HCT116 (cell line): ENCODE measurements around the gene PPP3R1. TPM values are rescaled to one million over a fixed set of nuclear protein-coding genes. Genes with fewer than 3 reads are reported as not detected.
A peak's percentile ranks its signal among the peaks of the same experiment; 100 is the strongest.

Experiments
- ATAC-seq: fragments of 200-7000 bp; cut with Tn5 transposase; 2 replicates; pipeline ENCODE4 v1.9.1; 2020; ENCODE audit warnings: mild to moderate bottlenecking, moderate library complexity
- BruUV-seq: library from RNA; stranded (reverse); fragments of 400-500 nt; replicated peaks from 2 replicates; lab custom pipeline; 2021; lab: Mats Ljungman, UMichigan
- CTCF ChIA-PET: fragments of 300-600 bp; sonication (Branson Sonifier 250); formaldehyde crosslinking; loops from one replicate; lab custom pipeline; 2021; ENCODE audit warnings: antibody characterized with exemption; lab: Charles Lee
- POLR2A ChIA-PET: fragments of 300-600, 350-600 bp; sonication (Branson Sonifier 250); formaldehyde crosslinking; loops from one replicate; lab custom pipeline; 2021; ENCODE audit warnings: antibody characterized with exemption; lab: Charles Lee
- RAD21 ChIA-PET, 2 experiments: fragments of 300-600 bp; sonication (Branson Sonifier 250); formaldehyde crosslinking; loops; one replicate each; lab custom pipeline; 2023; ENCODE audit warnings: low total read pairs in 2 of 2; ENCODE audit not compliant: uncharacterized antibody in 2 of 2, unreplicated experiment in 2 of 2, low non-redundant PET in 1 of 2; lab: Charles Lee
- DNase-seq: peaks from one replicate; pipeline ENCODE4 v3.0.0-alpha.2; 2010; ENCODE audit warnings: low read depth, low spot score
- H2AFZ ChIP-seq: fragments of 200-600 bp; shearing (Covaris generic), sonication (generic); 2 replicates; pipeline ENCODE4 v1.6.1; 2017; ENCODE audit warnings: low read depth, mixed run types, mixed read lengths, antibody characterized with exemption, low read length; ENCODE audit not compliant: poor library complexity, severe bottlenecking
- H3K27ac ChIP-seq: 2 replicates; pipeline ENCODE4 v1.5.1; 2012; ENCODE audit warnings: low read depth, low read length
- H3K27me3 ChIP-seq: fragments of 200-600 bp; sonication (generic); 2 replicates; pipeline ENCODE4 v1.6.1; 2016; ENCODE audit warnings: mixed run types, low read length, mixed read lengths; ENCODE audit not compliant: insufficient read depth
- H3K36me3 ChIP-seq, 2 experiments: fragments of 200-500 bp in 1 of 2; fragments of 200-600 bp in 1 of 2; sonication (Bioruptor generic) in 1 of 2; sonication (generic) in 1 of 2; 2 replicates each; pipeline versions ENCODE4 v1.5.1 to v1.6.1; 2014 to 2016; ENCODE audit warnings: low read length in 2 of 2, inconsistent platforms in 1 of 2, mixed read lengths in 1 of 2, mixed run types in 1 of 2; ENCODE audit not compliant: insufficient read depth in 2 of 2, control insufficient read depth in 1 of 2
- H3K4me1 ChIP-seq, 2 experiments: fragments of 200-600 bp in 1 of 2; sonication (generic) in 1 of 2; 2 replicates each; pipeline versions ENCODE4 v1.5.1 to v1.6.1; 2012 to 2017; ENCODE audit warnings: low read length in 2 of 2, inconsistent platforms in 1 of 2, mild to moderate bottlenecking in 1 of 2, mixed read lengths in 1 of 2, mixed run types in 1 of 2, moderate library complexity in 1 of 2; ENCODE audit not compliant: insufficient read depth in 2 of 2, control insufficient read depth in 1 of 2
- H3K4me2 ChIP-seq: fragments of 200-600 bp; sonication (generic); 2 replicates; pipeline ENCODE4 v1.6.1; 2017; ENCODE audit warnings: mixed run types, low read length, mixed read lengths
- H3K4me3 ChIP-seq, 2 experiments: fragments of 200-600 bp in 1 of 2; sonication (generic) in 1 of 2; replicated peaks in 1 of 2; 2 replicates each; pipeline ENCODE4 v1.5.1; 2011 to 2016; ENCODE audit warnings: low read length in 2 of 2, control low read depth in 1 of 2, low read depth in 1 of 2, mild to moderate bottlenecking in 1 of 2, mixed read lengths in 1 of 2, mixed run types in 1 of 2
- H3K79me2 ChIP-seq: fragments of 200-600 bp; sonication (generic); 2 replicates; pipeline ENCODE4 v1.6.1; 2017; ENCODE audit warnings: mild to moderate bottlenecking, mixed run types, low read length, moderate library complexity, mixed read lengths; ENCODE audit not compliant: insufficient read depth
- H3K9ac ChIP-seq: fragments of 200-600 bp; sonication (generic); 2 replicates; pipeline ENCODE4 v1.6.1; 2016; ENCODE audit warnings: low read length, mixed read lengths
- H3K9me2 ChIP-seq: fragments of 200-600 bp; sonication (generic), shearing (Covaris generic); 2 replicates; pipeline ENCODE4 v1.6.1; 2017; ENCODE audit warnings: mixed run types, mild to moderate bottlenecking, moderate library complexity; ENCODE audit not compliant: insufficient read depth
- H3K9me3 ChIP-seq, 2 experiments: fragments of 200-500 bp in 1 of 2; fragments of 200-600 bp in 1 of 2; sonication (Bioruptor generic) in 1 of 2; sonication (generic) in 1 of 2; 2 replicates each; pipeline ENCODE4 v1.6.1; 2014 to 2017; ENCODE audit warnings: low read length in 2 of 2, mixed read lengths in 2 of 2, inconsistent platforms in 1 of 2, low read depth in 1 of 2, mild to moderate bottlenecking in 1 of 2, mixed run types in 1 of 2, moderate library complexity in 1 of 2; ENCODE audit not compliant: control insufficient read depth in 1 of 2, insufficient read depth in 1 of 2
- H4K20me1 ChIP-seq: fragments of 200-600 bp; sonication (generic), shearing (Covaris generic); 2 replicates; pipeline ENCODE4 v1.6.1; 2017; ENCODE audit warnings: mixed run types, mild to moderate bottlenecking, moderate library complexity; ENCODE audit not compliant: insufficient read depth
- CBX3 ChIP-seq: IDR thresholded peaks from 2 replicates; pipeline ENCODE4 v1.6.1; 2012; ENCODE audit warnings: low read depth
- CEBPB ChIP-seq: IDR thresholded peaks from 2 replicates; pipeline ENCODE4 v1.6.1; 2012; ENCODE audit warnings: low read depth
- EGR1 ChIP-seq: IDR thresholded peaks from 2 replicates; pipeline ENCODE4 v1.6.1; 2012; ENCODE audit warnings: low read depth
- ELF1 ChIP-seq: IDR thresholded peaks from 2 replicates; pipeline ENCODE4 v1.6.1; 2012; ENCODE audit warnings: low read depth, borderline replicate concordance
- EZH2 ChIP-seq: fragments of 200-600 bp; sonication (generic); IDR thresholded peaks from 2 replicates; pipeline ENCODE4 v1.6.1; 2017; ENCODE audit warnings: antibody characterized with exemption, mixed run types
- EZH2phosphoT487 ChIP-seq: fragments of 200-600 bp; IDR thresholded peaks from 2 replicates; pipeline ENCODE4 v1.6.1; 2018; ENCODE audit warnings: antibody characterized with exemption, borderline replicate concordance
- FOSL1 ChIP-seq: IDR thresholded peaks from 2 replicates; pipeline ENCODE4 v1.6.1; 2012; ENCODE audit warnings: low read depth
- JUND ChIP-seq: IDR thresholded peaks from 2 replicates; pipeline ENCODE4 v1.6.1; 2012
- POLR2A ChIP-seq: IDR thresholded peaks from 2 replicates; pipeline ENCODE4 v1.7.0; 2011; ENCODE audit warnings: borderline replicate concordance; ENCODE audit not compliant: insufficient read depth, insufficient read length; ENCODE audit errors: extremely low read depth
- POLR2AphosphoS5 ChIP-seq: IDR thresholded peaks from 2 replicates; pipeline ENCODE4 v1.6.1; 2011; ENCODE audit warnings: mild to moderate bottlenecking, low read depth, low read length, moderate library complexity
- RAD21 ChIP-seq: IDR thresholded peaks from 2 replicates; pipeline ENCODE4 v1.6.1; 2012; ENCODE audit warnings: low read depth, mild to moderate bottlenecking
- SIN3A ChIP-seq: IDR thresholded peaks from 2 replicates; pipeline ENCODE4 v1.6.1; 2012; ENCODE audit warnings: low read depth
- SP1 ChIP-seq: IDR thresholded peaks from 2 replicates; pipeline ENCODE4 v1.6.1; 2012; ENCODE audit warnings: low read depth
- SRF ChIP-seq: IDR thresholded peaks from 2 replicates; pipeline ENCODE4 v1.6.1; 2012; ENCODE audit warnings: low read depth
- TCF7L2 ChIP-seq: IDR thresholded peaks from 2 replicates; pipeline ENCODE4 v1.7.0; 2011; ENCODE audit warnings: borderline replicate concordance, inconsistent platforms; ENCODE audit not compliant: insufficient read depth, insufficient read length; ENCODE audit errors: extremely low read depth
- YY1 ChIP-seq: IDR thresholded peaks from 2 replicates; pipeline ENCODE4 v1.6.1; 2011; ENCODE audit warnings: low read length, low read depth, moderate library complexity, mild to moderate bottlenecking; ENCODE audit not compliant: insufficient replicate concordance; ENCODE audit errors: extremely low read depth
- ZFX ChIP-seq: fragments of 450-650 bp; IDR thresholded peaks from 2 replicates; pipeline ENCODE4 v1.6.1; 2017
- ZNF274 ChIP-seq: fragments of 200-500 bp; sonication (Bioruptor generic); IDR thresholded peaks from 2 replicates; pipeline ENCODE4 v1.6.1; 2014; ENCODE audit warnings: mild to moderate bottlenecking, low read depth, low read length, inconsistent platforms
- intact Hi-C: fragments of 100-400 bp; cut with micrococcal nuclease; formaldehyde crosslinking; loops from 2 replicates; pipeline ENCODE4 v1.10.0; 2022
- total RNA-seq: library from RNA; stranded (reverse); gene quantifications from one replicate; pipeline ENCODE4 v1.2.1, GENCODE V29; 2021; ENCODE audit not compliant: unreplicated experiment
- TF ChIP-seq, protein P1 (sequence below), 3 experiments: fragments of 200-600 bp in 1 of 3; sonication (generic) in 1 of 3; IDR thresholded peaks in 2 of 3; conservative IDR thresholded peaks in 1 of 3; 2 replicates each; pipeline ENCODE4 v1.5.1; 2012 to 2017; ENCODE audit warnings: low read depth in 2 of 3, low read length in 2 of 3, antibody characterized with exemption in 1 of 3, borderline replicate concordance in 1 of 3, control low read depth in 1 of 3, mild to moderate bottlenecking in 1 of 3, mixed read lengths in 1 of 3, mixed run types in 1 of 3, moderate library complexity in 1 of 3; ENCODE audit not compliant: insufficient read depth in 1 of 3
- TF ChIP-seq, protein P2 (sequence below): IDR thresholded peaks from 2 replicates; pipeline ENCODE4 v1.6.1; 2011; ENCODE audit warnings: mild to moderate bottlenecking, low read length, moderate library complexity; ENCODE audit not compliant: insufficient replicate concordance; ENCODE audit errors: extremely low read depth
- TF ChIP-seq, protein P3 (sequence below): IDR thresholded peaks from 2 replicates; pipeline ENCODE4 v1.6.1; 2012

PPP3R1 gene
- total RNA-seq, 1 experiment from 2014 or later, result 69.9 TPM

DNA sequence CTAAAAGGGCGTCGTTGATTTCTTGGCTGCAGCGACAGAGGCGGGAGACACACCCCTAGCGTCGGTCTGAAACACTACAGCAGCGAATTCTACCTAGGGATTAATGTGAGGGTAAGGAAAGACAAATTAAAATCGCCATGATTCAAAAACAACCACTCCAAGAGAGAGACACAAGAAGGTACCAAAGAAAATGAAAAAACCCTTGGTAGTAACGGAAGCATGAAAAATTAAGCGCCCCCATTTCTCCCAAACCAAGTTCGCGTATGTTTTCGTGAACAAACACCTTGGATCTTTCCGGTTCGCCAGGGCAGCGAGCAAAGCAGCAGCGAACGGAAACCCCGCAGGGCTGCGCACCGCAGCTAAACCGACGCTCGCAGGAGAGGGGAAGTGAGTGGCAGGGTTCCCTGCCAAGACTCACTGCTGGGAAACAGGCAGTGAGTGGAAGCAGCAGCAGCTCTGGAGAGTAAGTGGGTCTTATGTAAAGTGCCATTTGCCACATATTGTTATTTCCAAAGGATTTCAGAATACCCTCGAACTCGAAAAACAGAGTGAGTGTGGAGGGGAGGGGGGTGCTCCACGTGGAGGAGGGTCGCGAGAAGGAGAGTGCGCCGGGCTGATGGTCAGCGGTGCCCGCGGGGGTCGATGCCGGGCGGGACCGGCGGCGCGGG, 1.0 kb downstream of the PPP3R1 start:
- H3K27me3 ChIP-seq, result no peaks in the 10 kb centered on the region
- intact Hi-C loops, result no loop called here
- peak overlapping the region; percentile 79 for H3K4me2 ChIP-seq
- no TSS peak for BruUV-seq
- peak; percentile 51 for DNase-seq
- no peaks in the 10 kb centered on the region for H3K9me3 ChIP-seq
- no peaks in the 10 kb centered on the region for H3K9me2 ChIP-seq
- peaks cover 53% of the 10 kb centered on the region for H3K79me2 ChIP-seq
- peaks cover 7 to 22% of the 10 kb centered on the region in 2 experiments; a peak in 3 of 4 replicates for H3K4me1 ChIP-seq
- no peak overlapping the region for H2AFZ ChIP-seq
- peaks cover 41% of the 10 kb centered on the region; the same call in 1 of the 2 replicates for H4K20me1 ChIP-seq
- peak overlapping the region; percentile 92 for H3K9ac ChIP-seq
- POLR2A ChIA-PET, result no interaction called here
- no peaks in the 10 kb centered on the region for H3K36me3 ChIP-seq
- CTCF ChIA-PET, result interaction anchor here (0.9 kb wide), 1 partner anchor 40 kb away, joined by 3 read pairs; no protein-coding TSS in a partner anchor
- RAD21 ChIA-PET, result no interaction called here
- peak overlapping the region; percentile 83 for H3K27ac ChIP-seq
- ATAC-seq, result peak; percentile 58
- H3K4me3 ChIP-seq, result peak overlapping the region; percentile 63 to 92
- TF ChIP-seq RAD21, result peak; percentile 49
- TF ChIP-seq CEBPB, result no peak
- TF ChIP-seq SIN3A, result peak; percentile 39; the same call in 1 of the 2 replicates
- TF ChIP-seq, protein P1, sequence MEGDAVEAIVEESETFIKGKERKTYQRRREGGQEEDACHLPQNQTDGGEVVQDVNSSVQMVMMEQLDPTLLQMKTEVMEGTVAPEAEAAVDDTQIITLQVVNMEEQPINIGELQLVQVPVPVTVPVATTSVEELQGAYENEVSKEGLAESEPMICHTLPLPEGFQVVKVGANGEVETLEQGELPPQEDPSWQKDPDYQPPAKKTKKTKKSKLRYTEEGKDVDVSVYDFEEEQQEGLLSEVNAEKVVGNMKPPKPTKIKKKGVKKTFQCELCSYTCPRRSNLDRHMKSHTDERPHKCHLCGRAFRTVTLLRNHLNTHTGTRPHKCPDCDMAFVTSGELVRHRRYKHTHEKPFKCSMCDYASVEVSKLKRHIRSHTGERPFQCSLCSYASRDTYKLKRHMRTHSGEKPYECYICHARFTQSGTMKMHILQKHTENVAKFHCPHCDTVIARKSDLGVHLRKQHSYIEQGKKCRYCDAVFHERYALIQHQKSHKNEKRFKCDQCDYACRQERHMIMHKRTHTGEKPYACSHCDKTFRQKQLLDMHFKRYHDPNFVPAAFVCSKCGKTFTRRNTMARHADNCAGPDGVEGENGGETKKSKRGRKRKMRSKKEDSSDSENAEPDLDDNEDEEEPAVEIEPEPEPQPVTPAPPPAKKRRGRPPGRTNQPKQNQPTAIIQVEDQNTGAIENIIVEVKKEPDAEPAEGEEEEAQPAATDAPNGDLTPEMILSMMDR (IDR thresholded peaks at IDR 0.05 in 2 of 3, conservative IDR thresholded peaks at IDR 0.05 in 1 of 3; ENCODE audit: borderline replicate concordance in 1 of 3, insufficient read depth in 1 of 3, low read depth in 2 of 3, low read length in 2 of 3), result peak; percentile 28 to 68 (median 61); a peak in 5 of 6 replicates
- no peak for TF ChIP-seq SP1
- TF ChIP-seq, protein P2, sequence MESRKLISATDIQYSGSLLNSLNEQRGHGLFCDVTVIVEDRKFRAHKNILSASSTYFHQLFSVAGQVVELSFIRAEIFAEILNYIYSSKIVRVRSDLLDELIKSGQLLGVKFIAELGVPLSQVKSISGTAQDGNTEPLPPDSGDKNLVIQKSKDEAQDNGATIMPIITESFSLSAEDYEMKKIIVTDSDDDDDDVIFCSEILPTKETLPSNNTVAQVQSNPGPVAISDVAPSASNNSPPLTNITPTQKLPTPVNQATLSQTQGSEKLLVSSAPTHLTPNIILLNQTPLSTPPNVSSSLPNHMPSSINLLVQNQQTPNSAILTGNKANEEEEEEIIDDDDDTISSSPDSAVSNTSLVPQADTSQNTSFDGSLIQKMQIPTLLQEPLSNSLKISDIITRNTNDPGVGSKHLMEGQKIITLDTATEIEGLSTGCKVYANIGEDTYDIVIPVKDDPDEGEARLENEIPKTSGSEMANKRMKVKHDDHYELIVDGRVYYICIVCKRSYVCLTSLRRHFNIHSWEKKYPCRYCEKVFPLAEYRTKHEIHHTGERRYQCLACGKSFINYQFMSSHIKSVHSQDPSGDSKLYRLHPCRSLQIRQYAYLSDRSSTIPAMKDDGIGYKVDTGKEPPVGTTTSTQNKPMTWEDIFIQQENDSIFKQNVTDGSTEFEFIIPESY, result no peak
- TF ChIP-seq TCF7L2, result no peak
- no peak for TF ChIP-seq ZNF274
- TF ChIP-seq YY1, result no peak
- TF ChIP-seq EGR1, result no peak
- no peak for TF ChIP-seq ELF1
- TF ChIP-seq EZH2phosphoT487, result no peak
- no peak for TF ChIP-seq ZFX
- TF ChIP-seq SRF, result no peak
- TF ChIP-seq FOSL1, result 0 out of 2 replicates have a peak, but pooled peaks have one; percentile 7
- no peak for TF ChIP-seq POLR2A
- TF ChIP-seq, protein P3, sequence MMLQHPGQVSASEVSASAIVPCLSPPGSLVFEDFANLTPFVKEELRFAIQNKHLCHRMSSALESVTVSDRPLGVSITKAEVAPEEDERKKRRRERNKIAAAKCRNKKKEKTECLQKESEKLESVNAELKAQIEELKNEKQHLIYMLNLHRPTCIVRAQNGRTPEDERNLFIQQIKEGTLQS, result no peak
- no peak for TF ChIP-seq CBX3
- TF ChIP-seq JUND, result no peak
- TF ChIP-seq EZH2, result no peak
- no peak for TF ChIP-seq POLR2AphosphoS5
